Non-pigmented ciliary epithelial cell (primary cell): ENCODE results near the gene MTRF1.
"Not testable (repeated sequence)": the region's sequence is repeated elsewhere in the genome, so short reads cannot be mapped to it uniquely, and the experiment has no call there.

Experiments
- DNase-seq: peaks from one replicate; pipeline ENCODE4 v3.0.0-alpha.2; 2010; ENCODE audit warnings: low read depth

The MTRF1 gene

DNA sequence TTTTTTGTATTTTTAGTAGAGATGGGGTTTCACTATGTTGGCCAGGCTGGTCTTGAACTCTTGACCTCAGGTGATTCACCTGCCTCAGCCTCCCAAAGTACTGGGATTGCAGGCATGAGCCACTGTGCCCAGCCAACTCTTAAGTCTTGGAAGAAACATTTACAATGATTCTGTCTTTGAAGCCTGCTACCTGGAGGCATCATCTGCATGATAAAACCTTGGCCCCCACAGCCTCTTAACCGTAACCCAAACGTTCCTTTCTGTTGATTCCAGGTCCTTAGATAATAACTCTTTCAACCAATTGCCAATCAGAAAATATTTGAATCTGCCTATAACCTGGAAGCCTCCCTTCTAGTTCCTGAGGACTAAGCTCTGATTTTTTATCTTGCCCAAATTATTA is 15.8 kb upstream of the MTRF1 start:
- not testable (repeated sequence) for DNase-seq

DNA sequence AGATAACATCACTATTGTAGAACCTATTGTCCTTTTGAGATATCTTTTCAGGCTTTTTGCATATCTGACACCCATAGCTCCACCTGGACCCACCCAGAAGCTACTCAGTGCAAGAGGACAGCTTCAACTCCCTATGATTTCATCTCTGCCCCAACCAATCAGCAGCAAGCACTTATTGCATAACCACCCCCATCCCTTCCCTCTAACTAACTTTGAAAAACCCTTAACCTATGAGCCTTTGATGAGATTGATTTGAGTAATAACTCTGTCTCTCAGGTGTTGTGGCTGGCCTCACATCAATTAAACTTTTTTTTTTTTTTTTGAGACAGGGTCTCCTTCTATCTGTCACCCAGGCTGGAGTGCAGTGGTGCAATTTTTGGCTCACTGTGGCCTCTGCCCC is 13.4 kb upstream of the MTRF1 start:
- DNase-seq, result no peak

- DNase-seq, result no peak
Observed at GRCh38 chr13:41274881-41275280, 11.5 kb upstream of the MTRF1 start.

GRCh38 chr13:41273831-41274441 is 10.6 kb upstream of the MTRF1 start:
- no peak for DNase-seq

- no peak for DNase-seq
Observed at GRCh38 chr13:41271456-41272285, 8.3 kb upstream of the MTRF1 start.

DNA sequence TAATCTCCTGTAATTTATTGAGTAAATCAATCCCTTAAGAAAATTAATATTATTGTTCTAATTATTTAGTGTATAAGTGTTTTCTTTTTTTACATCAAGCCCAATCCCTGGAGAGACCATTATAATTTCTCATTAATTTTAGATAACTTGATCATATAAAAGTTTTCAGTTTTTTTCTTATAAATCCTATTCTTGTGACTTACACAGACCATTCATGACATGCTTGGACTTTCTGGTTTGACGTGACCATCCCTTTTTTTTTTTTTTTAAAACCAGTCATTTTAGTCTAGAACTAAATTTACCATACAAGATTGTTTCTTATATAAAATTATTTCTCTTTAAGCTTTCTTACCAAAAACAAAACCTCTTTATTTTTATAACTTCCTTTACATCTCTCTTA is 5.4 kb upstream of the MTRF1 start:
- no peak for DNase-seq

GRCh38 chr13:41267106-41267505 is 3.7 kb upstream of the MTRF1 start:
- no peak for DNase-seq

GRCh38 chr13:41259875-41260501 is 3.4 kb downstream of the MTRF1 start:
- no peak for DNase-seq

DNA sequence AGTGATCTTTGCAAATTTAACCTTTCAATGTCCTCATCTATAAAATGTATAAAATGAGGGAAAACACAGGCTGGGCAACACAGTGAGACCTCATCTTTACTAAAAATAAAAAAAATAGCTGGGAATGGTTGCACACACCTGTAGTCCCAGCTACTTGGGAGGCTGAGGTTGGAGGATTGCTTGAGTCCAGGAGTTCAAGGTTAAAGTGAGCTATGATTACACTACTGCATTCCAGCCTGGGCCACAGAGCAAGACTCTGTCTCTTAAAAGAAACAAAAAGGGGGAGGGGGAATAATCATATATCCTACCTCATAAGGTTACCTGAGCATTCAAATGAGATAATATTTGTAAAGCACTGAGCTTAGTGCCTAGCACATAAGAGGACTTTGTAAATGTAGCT is 5.8 kb downstream of the MTRF1 start:
- no peak for DNase-seq

DNA sequence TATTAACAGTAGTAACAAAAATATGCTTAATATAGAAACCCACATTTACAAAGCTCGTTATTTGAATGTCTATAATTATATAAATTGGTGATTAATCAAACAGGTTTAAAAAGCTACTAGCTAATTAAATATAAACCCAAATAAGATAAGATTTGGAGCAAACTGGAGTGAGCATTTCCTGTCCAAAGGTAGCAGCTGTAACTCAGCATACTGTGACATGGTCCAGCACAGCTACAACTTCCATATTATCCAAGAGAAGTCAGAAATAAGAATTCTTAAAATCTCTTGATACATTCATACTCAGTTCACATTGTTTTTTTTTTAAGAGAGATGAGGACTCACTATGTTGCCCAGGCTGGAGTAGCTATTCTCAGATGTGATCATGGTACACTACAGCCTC is 8.5 kb downstream of the MTRF1 start:
- DNase-seq, result no peak

- no peak for DNase-seq
Observed at GRCh38 chr13:41250993-41251392, 12.4 kb downstream of the MTRF1 start.

DNA sequence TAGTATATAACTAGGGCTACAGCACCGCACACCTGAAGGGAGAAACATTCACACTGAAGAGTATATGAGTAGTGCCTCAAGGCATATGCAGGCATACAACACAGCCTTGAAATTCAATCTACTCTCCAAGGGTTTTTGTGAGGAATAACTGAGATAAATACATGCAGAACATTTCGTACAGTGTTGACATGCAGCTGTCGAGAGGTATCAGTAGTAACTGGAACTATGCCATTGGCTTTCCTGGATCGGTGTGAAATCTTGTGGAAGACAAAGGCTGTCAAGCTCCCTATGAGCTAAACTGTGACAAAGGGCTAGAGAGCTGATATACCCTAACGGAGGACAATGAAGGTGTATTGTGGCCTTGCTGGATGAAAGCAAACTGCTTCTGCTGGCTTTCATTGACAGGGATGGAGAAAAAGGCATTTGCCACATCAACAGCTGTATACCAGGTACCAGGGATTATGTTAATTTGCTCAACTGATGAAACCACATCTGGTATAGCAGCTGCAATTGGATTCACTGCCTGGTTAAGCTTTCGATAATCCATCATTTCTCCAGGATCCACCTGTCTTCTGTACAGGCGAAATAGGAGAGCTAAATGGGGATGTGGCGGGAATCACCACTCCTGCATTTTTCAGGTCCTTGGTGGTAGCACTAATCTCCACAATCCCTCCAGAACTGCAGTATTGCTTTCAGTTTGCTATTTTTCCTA is 16.3 kb downstream of the MTRF1 start:
- DNase-seq, result no peak

GRCh38 chr13:41244556-41244955 is 18.8 kb downstream of the MTRF1 start:
- no peak for DNase-seq

DNA sequence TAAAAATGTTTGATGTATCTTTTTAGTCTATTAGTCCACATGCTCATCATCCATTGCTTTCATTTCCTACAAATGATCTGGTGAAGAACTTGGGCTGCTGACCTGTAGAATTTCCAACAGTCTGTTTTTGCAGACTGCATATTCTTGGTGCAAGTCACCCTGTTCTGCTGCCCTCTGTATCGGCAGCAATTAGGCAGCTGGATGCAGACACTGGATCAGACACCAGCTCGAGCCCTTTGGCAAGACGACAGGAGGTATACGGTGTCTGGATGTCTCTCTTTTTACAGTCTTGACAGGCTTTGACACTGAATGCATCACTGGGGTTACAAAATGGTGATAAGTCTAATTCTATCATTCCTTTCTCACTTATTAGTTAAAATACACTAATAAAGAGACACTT is 21.8 kb downstream of the MTRF1 start:
- no peak for DNase-seq

- DNase-seq, result no peak
Observed at GRCh38 chr13:41236369-41236768, 27.0 kb downstream of the MTRF1 start.

- DNase-seq, result no peak
Observed at GRCh38 chr13:41232578-41233480, 30.5 kb downstream of the MTRF1 start.

DNA sequence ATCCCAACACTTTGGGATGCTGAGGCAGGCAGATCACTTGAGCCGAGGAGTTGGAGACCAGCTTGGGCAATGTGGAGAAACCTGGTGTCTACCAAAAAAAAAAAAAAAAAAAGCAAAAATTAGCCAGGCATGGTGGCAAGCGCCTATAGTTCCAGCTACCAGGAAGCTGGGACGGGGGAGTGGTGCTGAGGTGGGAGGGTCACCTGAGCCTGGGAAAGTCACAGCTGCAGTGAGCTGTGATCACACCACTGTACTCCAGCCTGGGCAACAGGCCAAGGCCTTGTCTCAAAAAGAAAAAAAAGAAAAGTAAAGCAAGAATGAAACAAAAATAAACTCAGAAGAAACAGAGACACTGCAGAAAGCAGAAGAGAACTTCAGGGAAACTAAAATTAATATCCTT is 31.6 kb downstream of the MTRF1 start:
- DNase-seq, result no peak

DNA sequence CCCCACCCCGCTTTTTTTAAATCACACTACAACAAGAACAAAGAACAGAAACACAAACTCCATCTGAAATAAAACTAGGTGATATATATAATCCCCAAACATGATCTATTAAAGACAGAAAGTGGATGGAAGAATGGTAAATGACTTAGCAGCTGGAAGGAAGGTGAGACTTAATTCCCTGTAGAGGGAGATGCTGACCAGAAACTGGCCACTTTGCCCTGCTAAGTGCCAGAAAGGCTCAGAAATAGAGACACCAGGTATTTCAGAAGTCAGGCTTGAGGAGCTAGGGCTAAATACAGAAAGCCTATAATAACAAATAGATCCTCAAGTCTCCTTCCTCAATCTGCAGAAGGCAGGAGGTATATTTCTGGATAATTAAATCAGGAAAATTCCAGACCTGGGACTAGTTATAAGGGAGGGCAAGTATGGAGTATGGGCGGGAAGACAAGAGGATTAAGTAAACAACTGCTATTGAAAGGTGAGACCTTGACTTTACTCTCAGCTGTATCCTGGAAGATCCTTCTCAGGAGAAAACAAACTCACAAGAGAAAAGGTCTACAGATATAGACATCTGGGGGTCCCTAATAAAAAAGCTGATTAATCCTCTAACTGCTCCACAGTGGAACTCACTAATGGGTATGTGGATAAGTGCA is 32.2 kb downstream of the MTRF1 start:
- no peak for DNase-seq

DNA sequence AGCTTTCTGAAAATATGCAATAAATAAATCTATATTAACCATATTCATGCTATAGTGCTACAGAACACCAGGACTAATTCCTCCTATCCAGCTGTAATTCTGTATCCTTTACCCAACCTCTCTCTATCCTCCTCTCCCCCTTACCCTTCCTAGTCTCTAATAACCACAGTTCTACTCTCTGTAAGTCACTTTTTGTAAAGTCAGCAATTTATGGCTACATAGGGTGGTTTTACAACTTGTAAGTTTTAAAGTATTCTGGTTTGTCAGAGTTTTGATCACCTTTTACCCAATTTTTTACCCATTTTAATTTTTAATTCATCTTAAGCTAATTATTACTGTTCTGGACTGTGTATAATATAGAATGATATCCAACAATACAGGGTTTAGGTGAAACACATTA is 34.0 kb downstream of the MTRF1 start:
- DNase-seq, result no peak

GRCh38 chr13:41224113-41225110 is 39.0 kb downstream of the MTRF1 start:
- DNase-seq, result peak; percentile 73
